IPS-15b (cell line): Measurements from ENCODE around the gene TMEM53.

Experiments
- H3K27me3 ChIP-seq: one replicate; pipeline ENCODE4 v1.6.1; 2013; ENCODE audit warnings: low read length; ENCODE audit not compliant: control insufficient read depth, insufficient read depth
- H3K36me3 ChIP-seq: one replicate; pipeline ENCODE4 v1.6.1; 2013; ENCODE audit warnings: low read length; ENCODE audit not compliant: control insufficient read depth, insufficient read depth
- H3K4me1 ChIP-seq: one replicate; pipeline ENCODE4 v1.6.1; 2013; ENCODE audit warnings: mild to moderate bottlenecking, low read length; ENCODE audit not compliant: control insufficient read depth, insufficient read depth
- H3K4me3 ChIP-seq: one replicate; pipeline ENCODE4 v1.5.1; 2013; ENCODE audit warnings: low read depth, low read length
- H3K9ac ChIP-seq: one replicate; pipeline ENCODE4 v1.6.1; 2013; ENCODE audit warnings: low read depth, mild to moderate bottlenecking, low read length
- H3K9me3 ChIP-seq: one replicate; pipeline ENCODE4 v1.6.1; 2013; ENCODE audit warnings: mild to moderate bottlenecking, low read length; ENCODE audit not compliant: control insufficient read depth, insufficient read depth

Gene TMEM53

DNA sequence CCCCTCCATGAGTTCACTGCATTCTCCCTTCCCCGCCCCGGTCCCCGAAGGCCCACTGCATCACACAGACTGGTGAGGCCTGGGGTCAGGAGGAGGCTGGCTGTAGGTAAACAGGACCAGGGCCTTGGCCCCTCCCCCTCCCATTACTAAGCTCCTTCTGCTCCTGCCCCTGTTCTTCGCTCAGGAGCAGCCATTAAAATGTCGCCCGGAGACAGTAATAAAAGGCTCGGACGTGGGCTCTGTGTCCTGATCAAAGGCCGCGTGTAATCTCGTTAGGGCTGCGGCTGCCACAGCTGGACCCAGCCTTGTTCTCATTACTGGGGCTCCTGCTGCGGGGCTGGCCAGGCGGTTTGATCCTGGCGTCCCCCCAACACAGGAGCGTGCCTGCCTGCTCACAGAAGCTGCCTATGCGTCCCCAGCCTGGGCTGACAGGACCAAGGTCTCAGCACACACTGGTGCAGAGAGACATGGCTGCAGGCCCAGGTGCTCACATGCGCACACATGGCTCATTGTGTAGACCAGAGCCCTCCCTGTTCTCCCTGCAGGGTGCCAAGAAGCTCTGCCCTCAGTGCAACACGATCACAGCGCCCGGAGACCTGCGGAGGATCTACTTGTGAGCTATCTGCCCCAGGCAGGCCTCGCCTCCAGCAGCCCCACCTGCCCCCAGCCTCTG, 24.0 kb downstream of the TMEM53 start:
- no peaks in the 10 kb centered on the region for H3K27me3 ChIP-seq
- no peak overlapping the region for H3K9ac ChIP-seq
- H3K4me3 ChIP-seq, result no peak overlapping the region
- H3K36me3 ChIP-seq, result peaks cover 34% of the 10 kb centered on the region
- no peaks in the 10 kb centered on the region for H3K4me1 ChIP-seq
- H3K9me3 ChIP-seq, result no peaks in the 10 kb centered on the region

DNA sequence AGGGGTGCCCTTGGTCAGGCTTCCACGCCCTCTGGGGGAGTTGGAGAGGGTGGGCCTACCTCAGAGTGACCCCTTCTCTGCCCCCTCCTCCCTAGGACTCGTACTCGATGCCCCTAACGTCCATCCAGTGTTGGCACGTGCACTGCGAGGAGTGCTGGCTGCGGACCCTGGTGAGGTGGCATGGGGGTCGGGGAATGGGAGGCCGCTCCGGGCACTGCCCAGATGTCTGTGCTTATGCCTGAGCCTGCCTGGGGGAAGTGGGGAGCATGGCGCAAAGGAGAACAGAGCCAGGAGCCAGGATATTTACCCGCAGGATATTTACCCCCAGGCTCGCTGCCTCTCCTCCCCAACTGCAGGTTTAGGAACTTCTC, 24.5 kb downstream of the TMEM53 start:
- no peaks in the 10 kb centered on the region for H3K27me3 ChIP-seq
- H3K4me3 ChIP-seq, result no peak overlapping the region
- H3K36me3 ChIP-seq, result peaks cover 37% of the 10 kb centered on the region
- no peaks in the 10 kb centered on the region for H3K4me1 ChIP-seq
- H3K9ac ChIP-seq, result no peak overlapping the region
- no peaks in the 10 kb centered on the region for H3K9me3 ChIP-seq

GRCh38 chr1:44648529-44649250, 25.6 kb downstream of the TMEM53 start:
- peaks cover 41% of the 10 kb centered on the region for H3K36me3 ChIP-seq
- no peaks in the 10 kb centered on the region for H3K9me3 ChIP-seq
- H3K4me1 ChIP-seq, result no peaks in the 10 kb centered on the region
- H3K4me3 ChIP-seq, result no peak overlapping the region
- H3K9ac ChIP-seq, result no peak overlapping the region
- no peaks in the 10 kb centered on the region for H3K27me3 ChIP-seq

- peaks cover 48% of the 10 kb centered on the region for H3K36me3 ChIP-seq
- no peak overlapping the region for H3K4me3 ChIP-seq
- H3K27me3 ChIP-seq, result no peaks in the 10 kb centered on the region
- H3K9ac ChIP-seq, result no peak overlapping the region
- no peaks in the 10 kb centered on the region for H3K9me3 ChIP-seq
- no peaks in the 10 kb centered on the region for H3K4me1 ChIP-seq
These were observed 26.4 kb downstream of the TMEM53 start for GRCh38 chr1:44647896-44648295.

GRCh38 chr1:44646261-44647110, 27.8 kb downstream of the TMEM53 start:
- no peaks in the 10 kb centered on the region for H3K4me1 ChIP-seq
- no peaks in the 10 kb centered on the region for H3K9me3 ChIP-seq
- H3K9ac ChIP-seq, result no peak overlapping the region
- H3K4me3 ChIP-seq, result no peak overlapping the region
- H3K36me3 ChIP-seq, result peaks cover 52% of the 10 kb centered on the region
- H3K27me3 ChIP-seq, result no peaks in the 10 kb centered on the region

- no peak overlapping the region for H3K9ac ChIP-seq
- no peaks in the 10 kb centered on the region for H3K4me1 ChIP-seq
- H3K9me3 ChIP-seq, result no peaks in the 10 kb centered on the region
- no peaks in the 10 kb centered on the region for H3K27me3 ChIP-seq
- peaks cover 53% of the 10 kb centered on the region for H3K36me3 ChIP-seq
- H3K4me3 ChIP-seq, result no peak overlapping the region
These were observed 28.6 kb downstream of the TMEM53 start for GRCh38 chr1:44645476-44646244.

GRCh38 chr1:44644806-44645205, 29.5 kb downstream of the TMEM53 start:
- Histone ChIP-seq H3K9me3 (no peaks in the 10 kb centered on the region), H3K9ac (no peak overlapping the region), H3K4me3 (no peak overlapping the region), H3K27me3 (no peaks in the 10 kb centered on the region), H3K36me3 (peaks cover 55% of the 10 kb centered on the region), H3K4me1 (no peaks in the 10 kb centered on the region)

DNA sequence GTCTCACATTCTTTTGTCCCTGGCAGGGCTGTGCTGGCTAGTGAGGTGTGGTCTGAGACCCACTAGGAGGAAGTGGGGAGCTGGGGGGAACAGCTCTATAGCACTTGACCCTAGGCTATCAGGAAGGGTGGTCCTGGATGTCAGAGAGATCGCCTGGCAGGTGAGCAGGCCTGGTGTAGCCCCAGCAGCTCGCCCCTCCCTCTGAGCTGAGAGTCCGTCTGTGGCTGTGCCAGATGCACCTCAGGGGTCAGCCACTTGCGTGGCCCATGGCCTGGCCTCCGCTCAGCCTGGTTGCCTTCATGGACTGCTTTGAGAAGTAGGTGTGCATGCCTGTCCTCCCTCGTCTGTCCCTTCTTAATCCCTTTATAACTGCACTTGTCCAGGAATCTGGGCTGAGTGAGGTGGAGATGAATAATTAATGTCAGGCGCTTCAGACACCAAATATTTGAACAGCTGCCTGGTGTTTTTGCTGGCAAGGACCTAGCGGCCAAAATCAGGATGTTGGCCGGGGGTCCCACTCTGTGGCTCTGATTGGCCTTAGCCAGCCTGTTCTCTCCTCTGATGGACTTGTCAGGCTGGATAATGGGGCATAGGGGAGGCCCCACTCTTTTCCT, 30.5 kb downstream of the TMEM53 start:
- no peak overlapping the region for H3K4me3 ChIP-seq
- no peaks in the 10 kb centered on the region for H3K4me1 ChIP-seq
- peaks cover 58% of the 10 kb centered on the region for H3K36me3 ChIP-seq
- H3K27me3 ChIP-seq, result no peaks in the 10 kb centered on the region
- no peaks in the 10 kb centered on the region for H3K9me3 ChIP-seq
- no peak overlapping the region for H3K9ac ChIP-seq

DNA sequence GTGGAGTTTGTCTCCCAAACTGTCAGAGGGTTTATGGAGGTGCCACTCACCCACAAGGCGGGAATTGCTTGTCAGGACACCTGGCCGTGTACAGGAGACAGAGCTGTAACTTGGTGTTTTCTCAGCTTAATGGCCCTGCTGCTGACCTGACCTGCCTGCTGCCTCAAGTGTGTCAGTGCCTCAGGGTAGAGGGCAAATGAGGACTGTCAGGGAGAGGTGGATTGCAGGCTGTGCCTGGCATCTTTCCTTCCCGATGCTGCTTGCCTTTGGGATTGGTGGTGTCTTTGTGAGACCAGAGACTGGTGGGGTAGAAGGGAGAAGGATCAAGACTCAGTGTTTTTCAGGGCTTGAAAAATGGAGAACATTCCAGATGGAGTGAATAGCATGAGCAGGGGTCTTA, 31.4 kb downstream of the TMEM53 start:
- Histone ChIP-seq H3K9me3 (no peaks in the 10 kb centered on the region), H3K36me3 (peaks cover 61% of the 10 kb centered on the region), H3K27me3 (no peaks in the 10 kb centered on the region), H3K4me3 (no peak overlapping the region), H3K9ac (no peak overlapping the region), H3K4me1 (no peaks in the 10 kb centered on the region)

DNA sequence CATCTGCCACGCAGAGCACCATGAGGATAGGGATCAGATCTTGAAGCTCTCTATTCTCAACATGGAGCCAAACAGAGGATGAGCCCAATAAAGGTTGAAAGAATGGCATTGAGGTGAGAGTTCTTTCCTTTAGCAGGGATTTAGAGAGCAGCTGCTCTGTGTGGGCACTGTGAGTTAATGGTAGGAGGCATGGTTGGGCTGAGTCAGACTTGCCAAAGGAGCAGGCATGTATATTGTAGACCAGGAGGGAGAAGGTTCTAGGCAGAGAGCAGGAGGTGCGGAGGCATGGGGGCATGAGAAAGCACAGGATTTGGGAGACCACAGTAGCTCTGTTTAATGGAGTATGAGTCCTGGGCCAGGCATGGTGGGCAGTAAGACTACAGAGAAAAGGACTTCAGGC, 32.0 kb downstream of the TMEM53 start:
- no peak overlapping the region for H3K9ac ChIP-seq
- peaks cover 62% of the 10 kb centered on the region for H3K36me3 ChIP-seq
- H3K9me3 ChIP-seq, result no peaks in the 10 kb centered on the region
- H3K27me3 ChIP-seq, result no peaks in the 10 kb centered on the region
- no peak overlapping the region for H3K4me3 ChIP-seq
- no peaks in the 10 kb centered on the region for H3K4me1 ChIP-seq
